Liver (tissue), 9 donors: Measurements from ENCODE around the gene C16orf78. TPM values are rescaled to one million over a fixed set of nuclear protein-coding genes. Genes with fewer than 3 reads are reported as not detected.

Experiments
- DNase-seq: peaks from one replicate; pipeline ENCODE4 v3.0.0-alpha.2; 2017; ENCODE audit warnings: low spot score
- H3K27ac ChIP-seq, 2 donors: one replicate each; pipeline ENCODE4 v1.7.0; 2013; ENCODE audit warnings: inconsistent platforms in 2 of 2, low read length in 2 of 2, control low read depth in 1 of 2, low read depth in 1 of 2, mild to moderate bottlenecking in 1 of 2
- H3K27me3 ChIP-seq, 4 donors: one replicate each; pipeline versions ENCODE4 v1.6.1 to v1.7.0; 2013; ENCODE audit warnings: low read length in 3 of 4, inconsistent platforms in 1 of 4, mild to moderate bottlenecking in 1 of 4, moderate library complexity in 1 of 4; ENCODE audit not compliant: control insufficient read depth in 4 of 4, insufficient read depth in 4 of 4
- H3K36me3 ChIP-seq, 4 donors: one replicate each; pipeline versions ENCODE4 v1.6.1 to v1.7.0; 2013; ENCODE audit warnings: low read length in 3 of 4, mild to moderate bottlenecking in 3 of 4, low read depth in 1 of 4, moderate library complexity in 1 of 4; ENCODE audit not compliant: control insufficient read depth in 4 of 4, insufficient read depth in 3 of 4
- H3K4me1 ChIP-seq, 4 donors: one replicate each; pipeline versions ENCODE4 v1.6.1 to v1.7.0; 2013; ENCODE audit warnings: low read length in 3 of 4, mild to moderate bottlenecking in 3 of 4, moderate library complexity in 1 of 4; ENCODE audit not compliant: control insufficient read depth in 4 of 4, insufficient read depth in 4 of 4
- H3K4me3 ChIP-seq, 3 donors: one replicate each; pipeline versions ENCODE4 v1.6.1 to v1.7.0; 2013; ENCODE audit warnings: low read length in 3 of 3, control low read depth in 1 of 3, low read depth in 1 of 3, mild to moderate bottlenecking in 1 of 3
- H3K9ac ChIP-seq, 2 donors: one replicate each; pipeline ENCODE4 v1.7.0; 2013; ENCODE audit warnings: low read length in 2 of 2, mild to moderate bottlenecking in 2 of 2, moderate library complexity in 2 of 2, control low read depth in 1 of 2, low read depth in 1 of 2
- H3K9me3 ChIP-seq, 4 donors: one replicate each; pipeline versions ENCODE4 v1.6.1 to v1.7.0; 2013; ENCODE audit warnings: low read length in 3 of 4; ENCODE audit not compliant: control insufficient read depth in 4 of 4
- EGR1 ChIP-seq, 2 donors: IDR thresholded peaks; 2 replicates each; pipeline ENCODE4 v1.6.1; 2016 to 2018; ENCODE audit warnings: antibody characterized with exemption in 2 of 2, low read depth in 2 of 2
- FOXA1 ChIP-seq: IDR thresholded peaks from 2 replicates; pipeline ENCODE4 v1.6.1; 2016; ENCODE audit warnings: antibody characterized with exemption
- FOXA2 ChIP-seq: IDR thresholded peaks from 2 replicates; pipeline ENCODE4 v1.6.1; 2016; ENCODE audit warnings: antibody characterized with exemption
- GABPA ChIP-seq, 2 donors: IDR thresholded peaks in 1 of 2; conservative IDR thresholded peaks in 1 of 2; 2 replicates each; pipeline ENCODE4 v1.6.1; 2016; ENCODE audit warnings: antibody characterized with exemption in 2 of 2, mild to moderate bottlenecking in 1 of 2, moderate library complexity in 1 of 2
- HNF4A ChIP-seq, 2 donors: conservative IDR thresholded peaks; 2 replicates each; pipeline ENCODE4 v1.6.1; 2016; ENCODE audit warnings: antibody characterized with exemption in 2 of 2, mild to moderate bottlenecking in 2 of 2
- NR2F2 ChIP-seq: IDR thresholded peaks from 2 replicates; pipeline ENCODE4 v1.6.1; 2016; ENCODE audit warnings: antibody characterized with exemption
- RAD21 ChIP-seq, 2 donors: IDR thresholded peaks; 2 replicates each; pipeline ENCODE4 v1.6.1; 2016; ENCODE audit warnings: antibody characterized with exemption in 2 of 2, mild to moderate bottlenecking in 2 of 2
- RXRA ChIP-seq, 2 donors: IDR thresholded peaks; 2 replicates each; pipeline ENCODE4 v1.6.1; 2017 to 2018; ENCODE audit warnings: antibody characterized with exemption in 2 of 2, mild to moderate bottlenecking in 1 of 2
- SP1 ChIP-seq: IDR thresholded peaks from 2 replicates; pipeline ENCODE4 v1.6.1; 2018; ENCODE audit warnings: antibody characterized with exemption, mild to moderate bottlenecking
- TAF1 ChIP-seq: conservative IDR thresholded peaks from 2 replicates; pipeline ENCODE4 v1.6.1; 2016; ENCODE audit warnings: antibody characterized with exemption, mild to moderate bottlenecking
- YY1 ChIP-seq: IDR thresholded peaks from 2 replicates; pipeline ENCODE4 v1.6.1; 2016; ENCODE audit warnings: antibody characterized with exemption, mild to moderate bottlenecking
- WGBS: extraction: QIAGEN DNeasy Blood & Tissue Kit; methylation state at CpG from one replicate; pipeline ENCODE4 v1.1.7; 2013; 5-methylcytosine and 5-hydroxymethylcytosine counted together
- polyA plus RNA-seq, 2 donors: library from polyadenylated mRNA; stranded (reverse) in 1 of 2; unstranded in 1 of 2; fragments of 200-250 nt in 1 of 2; fragments of >200 nt in 1 of 2; fragmentation: Nextera tagmentation in 1 of 2; extraction: Ambion mirVana in 1 of 2; gene quantifications; one replicate each; pipeline versions ENCODE4 v1.2.1 to v1.2.3, GENCODE V29; 2013 to 2015
- total RNA-seq, 2 donors: library from RNA; depleted of rRNA; stranded (reverse); fragments of >200 nt; gene quantifications; one replicate each; pipeline ENCODE4 v1.2.3, GENCODE V29; 2014
- TF ChIP-seq, protein P1 (sequence below): IDR thresholded peaks from 2 replicates; pipeline ENCODE4 v1.6.1; 2016; ENCODE audit warnings: antibody characterized with exemption
- TF ChIP-seq, protein P2 (sequence below): fragments of 150-350 bp; IDR thresholded peaks from 2 replicates; pipeline ENCODE4 v1.5.1; 2017; ENCODE audit warnings: improper control_type of control experiment, low read depth, low read length; ENCODE audit not compliant: missing input control
- TF ChIP-seq, protein P3 (sequence below): IDR thresholded peaks from 2 replicates; pipeline ENCODE4 v1.6.1; 2016; ENCODE audit warnings: antibody characterized with exemption
- TF ChIP-seq, protein P4 (sequence below): IDR thresholded peaks from 2 replicates; pipeline ENCODE4 v1.6.1; 2016; ENCODE audit warnings: antibody characterized with exemption, mild to moderate bottlenecking
- TF ChIP-seq, protein P5 (sequence below): IDR thresholded peaks from 2 replicates; pipeline ENCODE4 v1.6.1; 2016; ENCODE audit warnings: antibody characterized with exemption
- donor health status: healthy.
- donor health status: healthy.
- donor health status: healthy.
- donor health status: healthy.
- donor health status: healthy.

The C16orf78 gene
- total and polyA plus RNA-seq, 4 donors, result not detected

DNA sequence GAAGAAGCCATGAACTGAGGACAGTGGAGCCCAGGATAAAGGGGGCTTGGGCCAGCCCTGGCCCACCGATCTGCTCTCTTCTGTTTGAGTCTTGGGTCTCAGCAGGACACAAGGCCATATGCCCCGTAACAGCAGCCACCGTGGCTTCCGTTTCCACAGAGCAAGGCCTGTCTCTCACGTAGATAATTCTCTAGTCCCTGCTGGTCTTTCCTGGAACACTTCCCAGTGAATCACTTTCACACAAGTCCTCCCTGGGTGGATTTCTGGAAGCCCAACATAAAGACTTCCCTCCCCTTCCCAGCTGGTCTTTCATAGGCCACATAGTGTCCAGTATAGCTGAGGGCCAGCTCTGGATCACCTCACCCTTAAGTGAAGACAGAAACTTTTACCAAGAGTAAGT lies 19.9 kb upstream of the C16orf78 start:
- TF ChIP-seq TAF1 (no peak), NR2F2 (no peak), YY1 (no peak), FOXA1 (no peak), GABPA (IDR thresholded peaks at IDR 0.05 in 1 of 2, conservative IDR thresholded peaks at IDR 0.05 in 1 of 2) (no peak), FOXA2 (no peak), HNF4A (conservative IDR thresholded peaks at IDR 0.05) (no peak), EGR1 (IDR thresholded peaks at IDR 0.05; ENCODE audit: low read depth in 2 of 2) (no peak), RXRA (IDR thresholded peaks at IDR 0.05) (no peak), RAD21 (IDR thresholded peaks at IDR 0.05) (no peak)
- TF ChIP-seq, protein P1, sequence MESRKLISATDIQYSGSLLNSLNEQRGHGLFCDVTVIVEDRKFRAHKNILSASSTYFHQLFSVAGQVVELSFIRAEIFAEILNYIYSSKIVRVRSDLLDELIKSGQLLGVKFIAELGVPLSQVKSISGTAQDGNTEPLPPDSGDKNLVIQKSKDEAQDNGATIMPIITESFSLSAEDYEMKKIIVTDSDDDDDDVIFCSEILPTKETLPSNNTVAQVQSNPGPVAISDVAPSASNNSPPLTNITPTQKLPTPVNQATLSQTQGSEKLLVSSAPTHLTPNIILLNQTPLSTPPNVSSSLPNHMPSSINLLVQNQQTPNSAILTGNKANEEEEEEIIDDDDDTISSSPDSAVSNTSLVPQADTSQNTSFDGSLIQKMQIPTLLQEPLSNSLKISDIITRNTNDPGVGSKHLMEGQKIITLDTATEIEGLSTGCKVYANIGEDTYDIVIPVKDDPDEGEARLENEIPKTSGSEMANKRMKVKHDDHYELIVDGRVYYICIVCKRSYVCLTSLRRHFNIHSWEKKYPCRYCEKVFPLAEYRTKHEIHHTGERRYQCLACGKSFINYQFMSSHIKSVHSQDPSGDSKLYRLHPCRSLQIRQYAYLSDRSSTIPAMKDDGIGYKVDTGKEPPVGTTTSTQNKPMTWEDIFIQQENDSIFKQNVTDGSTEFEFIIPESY, result no peak
- TF ChIP-seq, protein P2, sequence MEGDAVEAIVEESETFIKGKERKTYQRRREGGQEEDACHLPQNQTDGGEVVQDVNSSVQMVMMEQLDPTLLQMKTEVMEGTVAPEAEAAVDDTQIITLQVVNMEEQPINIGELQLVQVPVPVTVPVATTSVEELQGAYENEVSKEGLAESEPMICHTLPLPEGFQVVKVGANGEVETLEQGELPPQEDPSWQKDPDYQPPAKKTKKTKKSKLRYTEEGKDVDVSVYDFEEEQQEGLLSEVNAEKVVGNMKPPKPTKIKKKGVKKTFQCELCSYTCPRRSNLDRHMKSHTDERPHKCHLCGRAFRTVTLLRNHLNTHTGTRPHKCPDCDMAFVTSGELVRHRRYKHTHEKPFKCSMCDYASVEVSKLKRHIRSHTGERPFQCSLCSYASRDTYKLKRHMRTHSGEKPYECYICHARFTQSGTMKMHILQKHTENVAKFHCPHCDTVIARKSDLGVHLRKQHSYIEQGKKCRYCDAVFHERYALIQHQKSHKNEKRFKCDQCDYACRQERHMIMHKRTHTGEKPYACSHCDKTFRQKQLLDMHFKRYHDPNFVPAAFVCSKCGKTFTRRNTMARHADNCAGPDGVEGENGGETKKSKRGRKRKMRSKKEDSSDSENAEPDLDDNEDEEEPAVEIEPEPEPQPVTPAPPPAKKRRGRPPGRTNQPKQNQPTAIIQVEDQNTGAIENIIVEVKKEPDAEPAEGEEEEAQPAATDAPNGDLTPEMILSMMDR, result no peak
- TF ChIP-seq, protein P3, sequence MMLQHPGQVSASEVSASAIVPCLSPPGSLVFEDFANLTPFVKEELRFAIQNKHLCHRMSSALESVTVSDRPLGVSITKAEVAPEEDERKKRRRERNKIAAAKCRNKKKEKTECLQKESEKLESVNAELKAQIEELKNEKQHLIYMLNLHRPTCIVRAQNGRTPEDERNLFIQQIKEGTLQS, result no peak
- TF ChIP-seq, protein P4, sequence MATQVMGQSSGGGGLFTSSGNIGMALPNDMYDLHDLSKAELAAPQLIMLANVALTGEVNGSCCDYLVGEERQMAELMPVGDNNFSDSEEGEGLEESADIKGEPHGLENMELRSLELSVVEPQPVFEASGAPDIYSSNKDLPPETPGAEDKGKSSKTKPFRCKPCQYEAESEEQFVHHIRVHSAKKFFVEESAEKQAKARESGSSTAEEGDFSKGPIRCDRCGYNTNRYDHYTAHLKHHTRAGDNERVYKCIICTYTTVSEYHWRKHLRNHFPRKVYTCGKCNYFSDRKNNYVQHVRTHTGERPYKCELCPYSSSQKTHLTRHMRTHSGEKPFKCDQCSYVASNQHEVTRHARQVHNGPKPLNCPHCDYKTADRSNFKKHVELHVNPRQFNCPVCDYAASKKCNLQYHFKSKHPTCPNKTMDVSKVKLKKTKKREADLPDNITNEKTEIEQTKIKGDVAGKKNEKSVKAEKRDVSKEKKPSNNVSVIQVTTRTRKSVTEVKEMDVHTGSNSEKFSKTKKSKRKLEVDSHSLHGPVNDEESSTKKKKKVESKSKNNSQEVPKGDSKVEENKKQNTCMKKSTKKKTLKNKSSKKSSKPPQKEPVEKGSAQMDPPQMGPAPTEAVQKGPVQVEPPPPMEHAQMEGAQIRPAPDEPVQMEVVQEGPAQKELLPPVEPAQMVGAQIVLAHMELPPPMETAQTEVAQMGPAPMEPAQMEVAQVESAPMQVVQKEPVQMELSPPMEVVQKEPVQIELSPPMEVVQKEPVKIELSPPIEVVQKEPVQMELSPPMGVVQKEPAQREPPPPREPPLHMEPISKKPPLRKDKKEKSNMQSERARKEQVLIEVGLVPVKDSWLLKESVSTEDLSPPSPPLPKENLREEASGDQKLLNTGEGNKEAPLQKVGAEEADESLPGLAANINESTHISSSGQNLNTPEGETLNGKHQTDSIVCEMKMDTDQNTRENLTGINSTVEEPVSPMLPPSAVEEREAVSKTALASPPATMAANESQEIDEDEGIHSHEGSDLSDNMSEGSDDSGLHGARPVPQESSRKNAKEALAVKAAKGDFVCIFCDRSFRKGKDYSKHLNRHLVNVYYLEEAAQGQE, result no peak
- no peak overlapping the region for H3K9ac ChIP-seq
- peaks cover 0 to 6% (median under 1%) of the 10 kb centered on the region in 4 donors for H3K27me3 ChIP-seq
- 66% methylated on average over 5 of the region's 5 CpGs for WGBS
- H3K9me3 ChIP-seq, result no peaks in the 10 kb centered on the region
- DNase-seq, result no peak
- no peak overlapping the region for H3K4me3 ChIP-seq
- no peak overlapping the region for H3K27ac ChIP-seq
- H3K36me3 ChIP-seq, result no peaks in the 10 kb centered on the region
- H3K4me1 ChIP-seq, result no peaks in the 10 kb centered on the region

DNA sequence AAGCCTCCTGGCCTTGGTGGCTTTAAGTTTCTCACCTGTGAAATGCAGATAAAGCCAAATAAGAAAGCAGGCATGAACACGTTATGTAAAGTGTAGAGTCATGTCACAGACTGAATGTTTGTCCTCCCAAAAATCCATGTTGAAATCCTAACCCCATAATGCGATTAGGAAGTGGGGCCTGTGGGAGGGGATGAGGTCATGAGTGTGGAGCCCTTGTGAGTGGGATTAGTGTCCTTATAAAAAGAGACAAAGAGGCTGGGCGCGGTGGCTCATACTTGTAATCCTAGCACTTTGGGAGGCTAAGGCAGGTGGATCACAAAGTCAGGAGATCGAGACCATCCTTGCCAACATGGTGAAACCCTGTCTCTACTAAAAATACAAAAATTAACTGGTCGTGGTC lies 19.5 kb upstream of the C16orf78 start:
- H3K4me1 ChIP-seq, result no peaks in the 10 kb centered on the region
- no peak overlapping the region for H3K27ac ChIP-seq
- no peak for DNase-seq
- H3K9me3 ChIP-seq, result no peaks in the 10 kb centered on the region
- 84% methylated on average over 6 of the region's 6 CpGs for WGBS
- no peaks in the 10 kb centered on the region for H3K36me3 ChIP-seq
- peaks cover 0 to 6% (median under 1%) of the 10 kb centered on the region in 4 donors for H3K27me3 ChIP-seq
- no peak for TF ChIP-seq GABPA (IDR thresholded peaks at IDR 0.05 in 1 of 2, conservative IDR thresholded peaks at IDR 0.05 in 1 of 2)
- no peak for TF ChIP-seq YY1
- no peak for TF ChIP-seq RXRA (IDR thresholded peaks at IDR 0.05)
- TF ChIP-seq SP1, result no peak
- no peak for TF ChIP-seq RAD21 (IDR thresholded peaks at IDR 0.05)
- TF ChIP-seq FOXA2, result no peak
- no peak for TF ChIP-seq FOXA1
- TF ChIP-seq, protein P5, sequence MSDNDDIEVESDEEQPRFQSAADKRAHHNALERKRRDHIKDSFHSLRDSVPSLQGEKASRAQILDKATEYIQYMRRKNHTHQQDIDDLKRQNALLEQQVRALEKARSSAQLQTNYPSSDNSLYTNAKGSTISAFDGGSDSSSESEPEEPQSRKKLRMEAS, result no peak
- TF ChIP-seq TAF1, result no peak
- TF ChIP-seq, protein P2, result no peak
- TF ChIP-seq NR2F2, result no peak
- H3K4me3 ChIP-seq, result no peak overlapping the region
- H3K9ac ChIP-seq, result no peak overlapping the region
